ENCODE results near the gene ETFB.

The ETFB gene

GRCh38 chr19:51327066-51328001, 38.9 kb downstream of the ETFB start:
- Histone ChIP-seq H3K9ac (ENCODE audit: low read length) (no peak overlapping the region), H3K27me3 (ENCODE audit: control insufficient read depth, insufficient read depth, low read length) (peaks cover 32% of the 10 kb centered on the region), H3K4me1 (ENCODE audit: control insufficient read depth, insufficient read depth, low read length) (no peaks in the 10 kb centered on the region), H3K36me3 (ENCODE audit: control insufficient read depth, insufficient read depth, low read length) (no peaks in the 10 kb centered on the region), H3K9me3 (ENCODE audit: control insufficient read depth, low read length) (no peaks in the 10 kb centered on the region), H3K4me3 (ENCODE audit: low read length) (no peak overlapping the region)

GRCh38 chr19:51326216-51327065, 39.7 kb downstream of the ETFB start:
- H3K4me3 ChIP-seq (ENCODE audit: low read length) = no peak overlapping the region
- no peaks in the 10 kb centered on the region for H3K9me3 ChIP-seq (ENCODE audit: control insufficient read depth, low read length)
- no peak overlapping the region for H3K9ac ChIP-seq (ENCODE audit: low read length)
- H3K4me1 ChIP-seq (ENCODE audit: control insufficient read depth, insufficient read depth, low read length) = no peaks in the 10 kb centered on the region
- peaks cover 38% of the 10 kb centered on the region for H3K27me3 ChIP-seq (ENCODE audit: control insufficient read depth, insufficient read depth, low read length)
- H3K36me3 ChIP-seq (ENCODE audit: control insufficient read depth, insufficient read depth, low read length) = no peaks in the 10 kb centered on the region

GRCh38 chr19:51325161-51325976, 40.8 kb downstream of the ETFB start:
- H3K27me3 ChIP-seq (ENCODE audit: control insufficient read depth, insufficient read depth, low read length) = peaks cover 38% of the 10 kb centered on the region
- no peak overlapping the region for H3K4me3 ChIP-seq (ENCODE audit: low read length)
- no peaks in the 10 kb centered on the region for H3K4me1 ChIP-seq (ENCODE audit: control insufficient read depth, insufficient read depth, low read length)
- H3K9me3 ChIP-seq (ENCODE audit: control insufficient read depth, low read length) = no peaks in the 10 kb centered on the region
- H3K9ac ChIP-seq (ENCODE audit: low read length) = no peak overlapping the region
- H3K36me3 ChIP-seq (ENCODE audit: control insufficient read depth, insufficient read depth, low read length) = no peaks in the 10 kb centered on the region

GRCh38 chr19:51324167-51324481, 42.1 kb downstream of the ETFB start:
- Histone ChIP-seq H3K9me3 (ENCODE audit: control insufficient read depth, low read length) (no peaks in the 10 kb centered on the region), H3K9ac (ENCODE audit: low read length) (no peak overlapping the region), H3K4me1 (ENCODE audit: control insufficient read depth, insufficient read depth, low read length) (no peaks in the 10 kb centered on the region), H3K4me3 (ENCODE audit: low read length) (no peak overlapping the region), H3K36me3 (ENCODE audit: control insufficient read depth, insufficient read depth, low read length) (no peaks in the 10 kb centered on the region), H3K27me3 (ENCODE audit: control insufficient read depth, insufficient read depth, low read length) (peaks cover 27% of the 10 kb centered on the region)

- no peaks in the 10 kb centered on the region for H3K36me3 ChIP-seq (ENCODE audit: control insufficient read depth, insufficient read depth, low read length)
- H3K9ac ChIP-seq (ENCODE audit: low read length) = no peak overlapping the region
- peaks cover 26% of the 10 kb centered on the region for H3K27me3 ChIP-seq (ENCODE audit: control insufficient read depth, insufficient read depth, low read length)
- H3K4me3 ChIP-seq (ENCODE audit: low read length) = no peak overlapping the region
- no peaks in the 10 kb centered on the region for H3K4me1 ChIP-seq (ENCODE audit: control insufficient read depth, insufficient read depth, low read length)
- H3K9me3 ChIP-seq (ENCODE audit: control insufficient read depth, low read length) = no peaks in the 10 kb centered on the region
These were observed 42.6 kb downstream of the ETFB start for GRCh38 chr19:51323481-51324166.

- no peak overlapping the region for H3K9ac ChIP-seq (ENCODE audit: low read length)
- H3K27me3 ChIP-seq (ENCODE audit: control insufficient read depth, insufficient read depth, low read length) = peaks cover 18% of the 10 kb centered on the region
- H3K4me3 ChIP-seq (ENCODE audit: low read length) = no peak overlapping the region
- H3K36me3 ChIP-seq (ENCODE audit: control insufficient read depth, insufficient read depth, low read length) = no peaks in the 10 kb centered on the region
- H3K4me1 ChIP-seq (ENCODE audit: control insufficient read depth, insufficient read depth, low read length) = no peaks in the 10 kb centered on the region
- no peaks in the 10 kb centered on the region for H3K9me3 ChIP-seq (ENCODE audit: control insufficient read depth, low read length)
These were observed 44.4 kb downstream of the ETFB start for GRCh38 chr19:51321799-51322198.

GRCh38 chr19:51320280-51320657, 45.9 kb downstream of the ETFB start:
- Histone ChIP-seq H3K4me3 (ENCODE audit: low read length) (no peak overlapping the region), H3K27me3 (ENCODE audit: control insufficient read depth, insufficient read depth, low read length) (peaks cover 12% of the 10 kb centered on the region), H3K36me3 (ENCODE audit: control insufficient read depth, insufficient read depth, low read length) (no peaks in the 10 kb centered on the region), H3K9me3 (ENCODE audit: control insufficient read depth, low read length) (no peaks in the 10 kb centered on the region), H3K9ac (ENCODE audit: low read length) (no peak overlapping the region), H3K4me1 (ENCODE audit: control insufficient read depth, insufficient read depth, low read length) (no peaks in the 10 kb centered on the region)

GRCh38 chr19:51319649-51320279, 46.4 kb downstream of the ETFB start:
- Histone ChIP-seq H3K9ac (ENCODE audit: low read length) (no peak overlapping the region), H3K4me3 (ENCODE audit: low read length) (no peak overlapping the region), H3K27me3 (ENCODE audit: control insufficient read depth, insufficient read depth, low read length) (peaks cover 12% of the 10 kb centered on the region), H3K4me1 (ENCODE audit: control insufficient read depth, insufficient read depth, low read length) (no peaks in the 10 kb centered on the region), H3K9me3 (ENCODE audit: control insufficient read depth, low read length) (no peaks in the 10 kb centered on the region), H3K36me3 (ENCODE audit: control insufficient read depth, insufficient read depth, low read length) (no peaks in the 10 kb centered on the region)

GRCh38 chr19:51318687-51319648, 47.2 kb downstream of the ETFB start:
- Histone ChIP-seq H3K27me3 (ENCODE audit: control insufficient read depth, insufficient read depth, low read length) (peaks cover 12% of the 10 kb centered on the region), H3K4me3 (ENCODE audit: low read length) (no peak overlapping the region), H3K36me3 (ENCODE audit: control insufficient read depth, insufficient read depth, low read length) (no peaks in the 10 kb centered on the region)

GRCh38 chr19:51317968-51318367, 48.2 kb downstream of the ETFB start:
- Histone ChIP-seq H3K27me3 (ENCODE audit: control insufficient read depth, insufficient read depth, low read length) (peaks cover 12% of the 10 kb centered on the region), H3K36me3 (ENCODE audit: control insufficient read depth, insufficient read depth, low read length) (no peaks in the 10 kb centered on the region)

More at GRCh38 chr19:51318687-51319648, 47.2 kb downstream of the ETFB start:
- no peaks in the 10 kb centered on the region for H3K4me1 ChIP-seq (ENCODE audit: control insufficient read depth, insufficient read depth, low read length)
- no peak overlapping the region for H3K9ac ChIP-seq (ENCODE audit: low read length)
- H3K9me3 ChIP-seq (ENCODE audit: control insufficient read depth, low read length) = no peaks in the 10 kb centered on the region

More at GRCh38 chr19:51317968-51318367, 48.2 kb downstream of the ETFB start:
- H3K9ac ChIP-seq (ENCODE audit: low read length) = no peak overlapping the region
- H3K4me1 ChIP-seq (ENCODE audit: control insufficient read depth, insufficient read depth, low read length) = no peaks in the 10 kb centered on the region
- H3K9me3 ChIP-seq (ENCODE audit: control insufficient read depth, low read length) = no peaks in the 10 kb centered on the region
- H3K4me3 ChIP-seq (ENCODE audit: low read length) = no peak overlapping the region

All from mucosa of stomach (tissue), 1 donor.